K562 (cell line): ENCODE data around the gene ST6GALNAC6. TPM values are rescaled to one million over a fixed set of nuclear protein-coding genes. Genes with fewer than 3 reads are reported as not detected.

ENCODE experiments used
- ADNP ChIP-seq: fragments of 200-800 bp; sonication (Bioruptor generic); IDR thresholded peaks from 2 replicates; pipeline ENCODE4 v1.6.1; 2016; ENCODE audit warnings: missing genetic modification characterization, missing compliant biosample characterization
- ARID1B ChIP-seq: fragments of 450-650 bp; IDR thresholded peaks from 2 replicates; pipeline ENCODE4 v1.6.1; 2016; ENCODE audit warnings: antibody characterized with exemption, mild to moderate bottlenecking, inconsistent platforms
- ATF7 ChIP-seq: fragments of 450-650 bp; IDR thresholded peaks from 2 replicates; pipeline ENCODE4 v1.7.1; 2014; ENCODE audit warnings: mild to moderate bottlenecking, moderate library complexity
- BRCA1 ChIP-seq, 2 experiments: fragments of 450-650 bp in 1 of 2; sonication (generic) in 1 of 2; formaldehyde crosslinking in 1 of 2; IDR thresholded peaks; 2 replicates each; pipeline versions ENCODE4 v1.5.0 to v1.6.1; 2017 to 2020; ENCODE audit warnings: mild to moderate bottlenecking in 1 of 2, missing genetic modification reagents in 1 of 2
- DACH1 ChIP-seq: fragments of 450-650 bp; IDR thresholded peaks from 2 replicates; pipeline ENCODE4 v1.6.1; 2018; ENCODE audit not compliant: partially characterized antibody
- DPF2 ChIP-seq: fragments of 450-650 bp; IDR thresholded peaks from 2 replicates; pipeline ENCODE4 v1.6.1; 2016
- FOXK2 ChIP-seq, 2 experiments: fragments of 450-650 bp; IDR thresholded peaks in 1 of 2; conservative IDR thresholded peaks in 1 of 2; 2 replicates each; pipeline ENCODE4 v1.6.1; 2016; ENCODE audit warnings: low read depth in 2 of 2, mild to moderate bottlenecking in 1 of 2
- FOXM1 ChIP-seq, 2 experiments: fragments of 450-650 bp in 1 of 2; sonication (generic) in 1 of 2; formaldehyde crosslinking in 1 of 2; IDR thresholded peaks; 2 replicates each; pipeline versions ENCODE4 v1.6.1 to v1.9.0; 2017 to 2022; ENCODE audit warnings: low read depth in 2 of 2, mild to moderate bottlenecking in 2 of 2, missing genetic modification reagents in 1 of 2, moderate library complexity in 1 of 2
- GABPB1 ChIP-seq: sonication (generic); formaldehyde crosslinking; IDR thresholded peaks from 2 replicates; pipeline ENCODE4 v1.8.0; 2022; ENCODE audit warnings: mild to moderate bottlenecking, missing genetic modification reagents
- NRF1 ChIP-seq, 2 experiments: fragments of 450-650 bp; IDR thresholded peaks in 1 of 2; conservative IDR thresholded peaks in 1 of 2; 2 replicates each; pipeline ENCODE4 v1.6.1; 2014; ENCODE audit warnings: mild to moderate bottlenecking in 2 of 2
- RBM25 ChIP-seq: fragments of 200-400 bp; formaldehyde crosslinking; IDR thresholded peaks from 2 replicates; pipeline ENCODE4 v1.6.1; 2018; ENCODE audit warnings: low read length, low read depth, moderate library complexity; ENCODE audit not compliant: severe bottlenecking
- RCOR1 ChIP-seq, 2 experiments: IDR thresholded peaks; 2 replicates each; pipeline ENCODE4 v1.6.1; 2012; ENCODE audit warnings: low read depth in 2 of 2, low read length in 2 of 2, borderline replicate concordance in 1 of 2, improper control_type of control experiment in 1 of 2
- SAFB ChIP-seq: fragments of 200-400 bp; formaldehyde crosslinking; IDR thresholded peaks from 2 replicates; pipeline ENCODE4 v1.6.1; 2017; ENCODE audit warnings: low read depth, low read length, borderline replicate concordance
- TEAD1 ChIP-seq, 2 experiments: fragments of 450-650 bp in 1 of 2; sonication (generic) in 1 of 2; formaldehyde crosslinking; IDR thresholded peaks; 2 replicates each; pipeline versions ENCODE4 v1.4.0 to v1.8.0; 2020 to 2022; ENCODE audit warnings: mild to moderate bottlenecking in 2 of 2, missing genetic modification reagents in 1 of 2
- ZNF175 ChIP-seq: fragments of 200-800 bp; sonication (Bioruptor generic); IDR thresholded peaks from 2 replicates; pipeline ENCODE4 v1.6.1; 2016; ENCODE audit warnings: low read depth, mild to moderate bottlenecking, missing genetic modification characterization, missing compliant biosample characterization
- polyA plus RNA-seq, 8 experiments: library from polyadenylated mRNA; depleted of rRNA in 4 of 8; stranded (reverse) in 5 of 8; unstranded in 3 of 8; fragments of >200 nt; fragmentation: Nextera tagmentation in 2 of 8; fragmentation: Illumina TruSeq in 1 of 8; extraction: Ambion mirVana in 2 of 8; extraction: Trizol in 1 of 8; gene quantifications; 2 replicates each; pipeline versions ENCODE4 v1.2.1 to v1.2.3, GENCODE V29; 2011 to 2014; ENCODE audit warnings: inconsistent platforms in 1 of 8, missing spikeins in 1 of 8
- total RNA-seq, 7 experiments: library from RNA; depleted of rRNA in 6 of 7; stranded (reverse); fragments of >200 nt in 6 of 7; fragmentation: Illumina TruSeq in 2 of 7; extraction: Trizol in 2 of 7; gene quantifications; 2 replicates each; pipeline versions ENCODE4 v1.2.1 to v1.2.3, GENCODE V29; 2011 to 2021; ENCODE audit warnings: low replicate concordance in 1 of 7
- TF ChIP-seq, protein P1 (sequence below), 2 experiments: fragments of 450-650 bp; formaldehyde crosslinking in 1 of 2; IDR thresholded peaks; 2 replicates each; pipeline versions ENCODE4 v1.4.0 to v1.6.1; 2014 to 2020; ENCODE audit warnings: mild to moderate bottlenecking in 2 of 2, borderline replicate concordance in 1 of 2, low read depth in 1 of 2
- TF ChIP-seq, protein P2 (sequence below): fragments of 450-650 bp; IDR thresholded peaks from 2 replicates; pipeline ENCODE4 v1.6.1; 2016; ENCODE audit warnings: antibody characterized with exemption

ST6GALNAC6 gene
- total and polyA plus RNA-seq, 9 of the 15 experiments (the other 6 are each of a cell fraction or from before 2014, with no cell fraction given): 0.13 to 23.0 (median 14.5) TPM

DNA sequence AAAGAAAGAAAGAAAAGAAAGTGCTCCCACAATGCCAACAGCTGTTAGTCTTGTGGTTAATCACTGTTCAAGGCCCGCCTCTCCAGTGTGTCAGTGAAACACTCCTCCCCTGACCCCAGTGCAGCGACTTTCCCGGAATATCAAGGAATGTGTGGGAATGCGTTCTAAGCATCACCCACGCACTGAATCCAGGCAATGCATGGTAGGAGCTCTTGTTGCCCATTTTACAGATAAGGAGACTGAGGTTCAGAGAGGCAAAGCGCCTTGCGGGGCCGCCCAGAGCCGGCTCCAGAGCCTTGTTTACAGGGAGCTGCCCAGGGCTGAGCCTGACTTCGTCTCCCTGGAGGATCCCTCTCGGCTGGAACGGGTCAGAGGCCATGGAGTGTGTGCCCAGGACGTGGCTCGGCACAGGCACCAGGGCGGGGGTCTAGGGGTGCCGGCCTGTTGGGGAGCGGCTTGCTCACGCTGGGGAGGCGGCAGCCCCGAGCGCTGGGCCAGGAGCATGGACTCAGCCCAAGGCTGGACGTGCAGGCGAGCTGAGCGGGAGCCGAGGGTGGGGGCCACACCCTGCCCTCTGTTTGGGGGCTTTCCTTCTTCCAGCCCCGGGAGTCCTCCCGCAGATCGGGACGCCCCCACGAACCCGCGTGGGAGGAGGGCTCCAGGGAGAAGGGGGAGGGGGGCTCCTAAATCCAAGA, 823 bp downstream of the ST6GALNAC6 start (continued):
- TF ChIP-seq, protein P1, sequence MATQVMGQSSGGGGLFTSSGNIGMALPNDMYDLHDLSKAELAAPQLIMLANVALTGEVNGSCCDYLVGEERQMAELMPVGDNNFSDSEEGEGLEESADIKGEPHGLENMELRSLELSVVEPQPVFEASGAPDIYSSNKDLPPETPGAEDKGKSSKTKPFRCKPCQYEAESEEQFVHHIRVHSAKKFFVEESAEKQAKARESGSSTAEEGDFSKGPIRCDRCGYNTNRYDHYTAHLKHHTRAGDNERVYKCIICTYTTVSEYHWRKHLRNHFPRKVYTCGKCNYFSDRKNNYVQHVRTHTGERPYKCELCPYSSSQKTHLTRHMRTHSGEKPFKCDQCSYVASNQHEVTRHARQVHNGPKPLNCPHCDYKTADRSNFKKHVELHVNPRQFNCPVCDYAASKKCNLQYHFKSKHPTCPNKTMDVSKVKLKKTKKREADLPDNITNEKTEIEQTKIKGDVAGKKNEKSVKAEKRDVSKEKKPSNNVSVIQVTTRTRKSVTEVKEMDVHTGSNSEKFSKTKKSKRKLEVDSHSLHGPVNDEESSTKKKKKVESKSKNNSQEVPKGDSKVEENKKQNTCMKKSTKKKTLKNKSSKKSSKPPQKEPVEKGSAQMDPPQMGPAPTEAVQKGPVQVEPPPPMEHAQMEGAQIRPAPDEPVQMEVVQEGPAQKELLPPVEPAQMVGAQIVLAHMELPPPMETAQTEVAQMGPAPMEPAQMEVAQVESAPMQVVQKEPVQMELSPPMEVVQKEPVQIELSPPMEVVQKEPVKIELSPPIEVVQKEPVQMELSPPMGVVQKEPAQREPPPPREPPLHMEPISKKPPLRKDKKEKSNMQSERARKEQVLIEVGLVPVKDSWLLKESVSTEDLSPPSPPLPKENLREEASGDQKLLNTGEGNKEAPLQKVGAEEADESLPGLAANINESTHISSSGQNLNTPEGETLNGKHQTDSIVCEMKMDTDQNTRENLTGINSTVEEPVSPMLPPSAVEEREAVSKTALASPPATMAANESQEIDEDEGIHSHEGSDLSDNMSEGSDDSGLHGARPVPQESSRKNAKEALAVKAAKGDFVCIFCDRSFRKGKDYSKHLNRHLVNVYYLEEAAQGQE (IDR thresholded peaks at IDR 0.05; ENCODE audit: borderline replicate concordance): no peak
- TF ChIP-seq, protein P1 (CRISPR knock-in tag; IDR thresholded peaks at IDR 0.05; ENCODE audit: low read depth): 0 out of 2 replicates have a peak, but pooled peaks have one; percentile 40
- TF ChIP-seq TEAD1 (CRISPR knock-in tag; IDR thresholded peaks at IDR 0.05) (peak in 1 of 2 experiments; percentile 57; a peak in 1 of 4 replicates), ADNP (tag) (peak; percentile 77), ATF7 (peak; percentile 33; the same call in 1 of the 2 replicates), FOXM1 (IDR thresholded peaks at IDR 0.05; ENCODE audit: low read depth) (0 out of 2 replicates have a peak, but pooled peaks have one; percentile 18), FOXM1 (CRISPR knock-in tag; IDR thresholded peaks at IDR 0.05; ENCODE audit: low read depth) (no peak), ARID1B (peak; percentile 18; the same call in 1 of the 2 replicates), FOXK2 (conservative IDR thresholded peaks at IDR 0.05 in 1 of 2, IDR thresholded peaks at IDR 0.05 in 1 of 2; ENCODE audit: low read depth in 2 of 2) (peak in 1 of 2 experiments; percentile 56; a peak in 1 of 4 replicates), SAFB (peak; percentile 93), NRF1 (conservative IDR thresholded peaks at IDR 0.05 in 1 of 2, IDR thresholded peaks at IDR 0.05 in 1 of 2) (0 out of 4 replicates have a peak, but pooled peaks of 1 of the 2 experiments have one; percentile 29), GABPB1 (CRISPR knock-in tag) (peak; percentile 37; the same call in 1 of the 2 replicates), BRCA1 (IDR thresholded peaks at IDR 0.05) (no peak), BRCA1 (CRISPR knock-in tag; IDR thresholded peaks at IDR 0.05) (no peak), DACH1 (peak; percentile 79), ZNF175 (no peak), DPF2 (peak; percentile 15; the same call in 1 of the 2 replicates), RBM25 (peak; percentile 94), RCOR1 (IDR thresholded peaks at IDR 0.05; ENCODE audit: borderline replicate concordance in 1 of 2, low read depth in 2 of 2, low read length in 2 of 2) (peak in 1 of 2 experiments; percentile 59; a peak in 1 of 4 replicates)
- TF ChIP-seq, protein P2, sequence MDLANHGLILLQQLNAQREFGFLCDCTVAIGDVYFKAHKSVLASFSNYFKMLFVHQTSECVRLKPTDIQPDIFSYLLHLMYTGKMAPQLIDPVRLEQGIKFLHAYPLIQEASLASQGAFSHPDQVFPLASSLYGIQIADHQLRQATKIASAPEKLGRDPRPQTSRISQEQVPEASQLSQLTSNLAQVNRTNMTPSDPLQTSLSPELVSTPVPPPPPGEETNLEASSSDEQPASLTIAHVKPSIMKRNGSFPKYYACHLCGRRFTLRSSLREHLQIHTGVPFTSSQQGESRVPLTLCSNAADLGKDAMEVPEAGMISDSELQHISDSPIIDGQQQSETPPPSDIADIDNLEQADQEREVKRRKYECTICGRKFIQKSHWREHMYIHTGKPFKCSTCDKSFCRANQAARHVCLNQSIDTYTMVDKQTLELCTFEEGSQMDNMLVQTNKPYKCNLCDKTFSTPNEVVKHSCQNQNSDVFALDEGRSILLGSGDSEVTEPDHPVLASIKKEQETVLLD: peak; percentile 81
